MM.1S (cell line): ENCODE measurements around the gene STK32A.

Experiments used
- DNase-seq: peaks from one replicate; pipeline ENCODE4 v3.0.0-alpha.2; 2015
- H2AFZ ChIP-seq: fragments of 300-600 bp; sonication (generic); 2 replicates; pipeline ENCODE4 v1.6.0; 2016; ENCODE audit warnings: antibody characterized with exemption, low read length
- H3F3A ChIP-seq: fragments of 300-600 bp; sonication (generic); 2 replicates; pipeline ENCODE4 v1.6.1; 2016; ENCODE audit warnings: mild to moderate bottlenecking, antibody characterized with exemption, low read length, moderate library complexity, mixed read lengths; ENCODE audit not compliant: insufficient read depth
- H3K27ac ChIP-seq: fragments of 300-600 bp; sonication (generic); 2 replicates; pipeline ENCODE4 v1.5.1; 2016; ENCODE audit warnings: mild to moderate bottlenecking, low read length
- H3K27me3 ChIP-seq: fragments of 300-600 bp; sonication (generic); replicated peaks from 2 replicates; pipeline ENCODE4 v1.6.0; 2016; ENCODE audit warnings: low read length; ENCODE audit not compliant: insufficient read depth
- H3K36me3 ChIP-seq: fragments of 300-600 bp; sonication (generic); replicated peaks from 2 replicates; pipeline ENCODE4 v1.6.1; 2016; ENCODE audit warnings: mild to moderate bottlenecking, low read length, mixed read lengths; ENCODE audit not compliant: insufficient read depth
- H3K4me1 ChIP-seq: fragments of 300-600 bp; sonication (generic); 2 replicates; pipeline ENCODE4 v1.6.1; 2016; ENCODE audit warnings: low read length, mixed read lengths
- H3K4me2 ChIP-seq: fragments of 300-600 bp; sonication (generic); 2 replicates; pipeline ENCODE4 v1.6.0; 2016; ENCODE audit warnings: low read depth, low read length
- H3K4me3 ChIP-seq: fragments of 300-600 bp; sonication (generic); 2 replicates; pipeline ENCODE4 v1.5.1; 2016; ENCODE audit warnings: low read length, mixed read lengths
- H3K79me2 ChIP-seq: fragments of 300-600 bp; sonication (generic); 2 replicates; pipeline ENCODE4 v1.6.1; 2016; ENCODE audit warnings: mixed run types, low read length, mixed read lengths
- H3K9ac ChIP-seq: fragments of 300-600 bp; sonication (generic); 2 replicates; pipeline ENCODE4 v1.6.1; 2016; ENCODE audit warnings: low read length, mixed read lengths
- H3K9me2 ChIP-seq: fragments of 300-600 bp; sonication (generic); replicated peaks from 2 replicates; pipeline ENCODE4 v1.6.1; 2016; ENCODE audit warnings: mild to moderate bottlenecking, low read length, mixed read lengths; ENCODE audit not compliant: insufficient read depth
- H3K9me3 ChIP-seq: fragments of 300-600 bp; sonication (generic); replicated peaks from 2 replicates; pipeline ENCODE4 v1.6.1; 2016; ENCODE audit warnings: mild to moderate bottlenecking, low read length, mixed read lengths; ENCODE audit not compliant: insufficient read depth
- H4K20me1 ChIP-seq: fragments of 300-600 bp; sonication (generic); 2 replicates; pipeline ENCODE4 v1.6.1; 2016; ENCODE audit warnings: mild to moderate bottlenecking, low read length, moderate library complexity, mixed read lengths; ENCODE audit not compliant: insufficient read depth
- CTCF ChIP-seq: fragments of 300-600 bp; sonication (generic); IDR thresholded peaks from 2 replicates; pipeline ENCODE4 v1.5.1; 2016; ENCODE audit warnings: antibody characterized with exemption, low read length, mixed read lengths
- EZH2 ChIP-seq: fragments of 300-600 bp; sonication (generic); optimal IDR thresholded peaks from 2 replicates; pipeline ENCODE3; 2017; ENCODE audit warnings: low read depth, mild to moderate bottlenecking, antibody characterized with exemption, low read length, mixed read lengths
- EZH2phosphoT487 ChIP-seq: fragments of 300-600 bp; sonication (generic); IDR thresholded peaks from 2 replicates; pipeline ENCODE4 v1.6.1; 2018; ENCODE audit warnings: antibody characterized with exemption, low read length

Gene STK32A

DNA sequence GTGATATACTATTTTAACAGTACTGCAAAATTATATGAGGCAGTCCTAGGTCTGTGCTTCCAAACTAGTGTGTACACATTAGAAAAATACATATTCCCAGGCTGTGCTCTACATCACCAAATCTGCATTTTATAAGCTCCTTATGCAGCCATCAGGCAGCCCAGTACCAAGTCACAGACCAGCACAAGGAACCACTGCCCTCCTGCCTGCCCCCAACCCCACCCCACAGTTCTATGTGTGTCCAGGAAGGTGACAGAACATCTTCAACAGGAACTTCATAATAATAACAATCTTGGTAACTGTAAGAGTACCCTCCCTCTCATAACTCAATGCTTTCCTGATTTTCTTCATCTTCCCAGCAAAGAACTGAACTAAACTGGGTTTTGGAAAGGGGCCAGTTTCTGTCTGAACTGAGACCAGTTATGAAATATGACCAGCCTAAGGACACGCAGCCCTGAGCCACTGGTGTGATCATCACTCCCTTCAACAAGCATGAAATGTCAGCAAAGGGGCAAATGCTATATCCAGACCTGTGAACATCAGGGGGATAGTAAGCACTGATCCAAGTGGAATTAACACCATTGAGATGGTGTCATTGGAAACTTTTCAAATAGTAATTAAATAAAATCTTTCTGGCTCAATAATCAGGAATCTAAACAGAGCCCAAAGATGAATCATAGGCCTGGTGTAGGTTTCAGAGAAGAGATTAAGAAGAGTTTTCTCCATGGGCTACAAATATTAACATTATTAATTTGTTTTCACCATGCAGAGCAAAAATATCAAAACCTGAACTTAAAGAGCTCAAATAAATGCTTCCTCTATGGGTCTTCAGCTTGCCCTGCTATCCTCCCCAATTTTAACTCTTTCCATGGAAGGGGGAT, 192.9 kb downstream of the STK32A start:
- no peaks in the 10 kb centered on the region for H3K79me2 ChIP-seq
- no peak overlapping the region for H3K4me2 ChIP-seq
- H3K9me3 ChIP-seq, result no peaks in the 10 kb centered on the region
- H3K27me3 ChIP-seq, result no peaks in the 10 kb centered on the region
- no peak overlapping the region for H3K9ac ChIP-seq
- no peak for DNase-seq
- no peaks in the 10 kb centered on the region for H3K9me2 ChIP-seq
- H3K4me3 ChIP-seq, result no peak overlapping the region
- no peaks in the 10 kb centered on the region for H4K20me1 ChIP-seq
- H3K4me1 ChIP-seq, result no peaks in the 10 kb centered on the region
- no peak overlapping the region for H3K27ac ChIP-seq
- no peaks in the 10 kb centered on the region for H3K36me3 ChIP-seq
- H3F3A ChIP-seq, result no peaks in the 10 kb centered on the region
- no peak for TF ChIP-seq EZH2phosphoT487
- TF ChIP-seq EZH2, result no peak
- TF ChIP-seq CTCF, result no peak
- no peak overlapping the region for H2AFZ ChIP-seq

DNA sequence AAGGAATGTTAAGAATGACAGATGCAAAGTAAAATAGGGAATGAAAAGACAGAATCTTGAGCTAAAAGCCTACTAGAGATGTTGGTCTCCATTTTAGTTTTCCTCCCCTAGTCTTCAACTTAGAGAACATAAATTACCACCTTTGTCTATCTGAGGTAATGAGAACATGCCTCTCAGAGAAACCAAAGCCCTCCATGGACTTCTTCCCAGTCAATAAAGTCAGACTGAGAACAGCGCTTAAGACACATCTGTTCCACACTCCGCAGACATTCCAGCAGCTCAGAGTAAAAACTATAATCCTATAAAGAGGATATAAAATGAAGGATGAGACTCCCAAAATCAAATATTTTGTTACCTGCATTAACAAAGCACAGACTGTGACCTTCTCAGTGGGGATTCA, 195.8 kb downstream of the STK32A start:
- Histone ChIP-seq H3K79me2 (no peaks in the 10 kb centered on the region), H3K4me1 (no peaks in the 10 kb centered on the region), H3K9me2 (no peaks in the 10 kb centered on the region), H4K20me1 (no peaks in the 10 kb centered on the region), H3K9me3 (no peaks in the 10 kb centered on the region), H3K9ac (no peak overlapping the region), H3K27ac (no peak overlapping the region), H3K4me3 (no peak overlapping the region), H3K27me3 (no peaks in the 10 kb centered on the region), H3F3A (no peaks in the 10 kb centered on the region), H2AFZ (no peak overlapping the region), H3K4me2 (no peak overlapping the region), H3K36me3 (no peaks in the 10 kb centered on the region)
- no peak for DNase-seq
- TF ChIP-seq CTCF (no peak), EZH2phosphoT487 (no peak), EZH2 (no peak)

DNA sequence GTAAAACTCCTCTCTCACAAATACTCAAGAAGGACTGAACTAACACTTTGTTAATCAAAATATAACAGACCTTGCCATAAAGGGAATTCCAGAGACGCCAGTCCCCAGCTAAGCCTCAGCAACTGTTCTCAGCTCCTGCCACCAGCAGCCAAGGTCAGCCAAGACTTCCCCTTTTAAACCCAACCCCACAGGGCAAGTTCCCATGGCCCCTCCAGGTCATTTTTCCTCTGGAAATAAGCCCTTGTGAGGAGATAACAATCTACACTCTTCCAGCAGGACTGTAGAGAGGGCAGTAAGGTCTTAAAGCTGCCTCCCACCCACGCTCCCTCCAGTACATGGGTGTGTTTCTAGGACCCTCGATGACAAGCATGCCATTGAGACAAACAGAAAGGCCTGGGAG, 196.8 kb downstream of the STK32A start:
- H3K27ac ChIP-seq, result no peak overlapping the region
- H3K27me3 ChIP-seq, result no peaks in the 10 kb centered on the region
- no peaks in the 10 kb centered on the region for H3K9me3 ChIP-seq
- H3K36me3 ChIP-seq, result no peaks in the 10 kb centered on the region
- H4K20me1 ChIP-seq, result no peaks in the 10 kb centered on the region
- no peak overlapping the region for H3K9ac ChIP-seq
- H3K4me3 ChIP-seq, result no peak overlapping the region
- no peak for TF ChIP-seq EZH2phosphoT487
- TF ChIP-seq EZH2, result no peak
- no peak for TF ChIP-seq CTCF
- H3K79me2 ChIP-seq, result no peaks in the 10 kb centered on the region
- no peak overlapping the region for H3K4me2 ChIP-seq
- no peak overlapping the region for H2AFZ ChIP-seq
- no peaks in the 10 kb centered on the region for H3F3A ChIP-seq
- no peaks in the 10 kb centered on the region for H3K4me1 ChIP-seq
- no peak for DNase-seq
- no peaks in the 10 kb centered on the region for H3K9me2 ChIP-seq
